Astrocyte (in vitro differentiated cells and primary cell): ENCODE measurements around the gene GPC5.

Experiments
- EZH2 ChIP-seq: IDR thresholded peaks from 2 replicates; pipeline ENCODE4 v1.6.1; 2012; ENCODE audit warnings: mild to moderate bottlenecking, low read length, inconsistent platforms; ENCODE audit not compliant: insufficient read depth
- TF ChIP-seq, protein P1 (sequence below): IDR thresholded peaks from 2 replicates; pipeline ENCODE4 v1.5.1; 2011; ENCODE audit warnings: low read depth, mild to moderate bottlenecking, inconsistent platforms, low read length, moderate library complexity; ENCODE audit not compliant: insufficient read depth

DNA sequence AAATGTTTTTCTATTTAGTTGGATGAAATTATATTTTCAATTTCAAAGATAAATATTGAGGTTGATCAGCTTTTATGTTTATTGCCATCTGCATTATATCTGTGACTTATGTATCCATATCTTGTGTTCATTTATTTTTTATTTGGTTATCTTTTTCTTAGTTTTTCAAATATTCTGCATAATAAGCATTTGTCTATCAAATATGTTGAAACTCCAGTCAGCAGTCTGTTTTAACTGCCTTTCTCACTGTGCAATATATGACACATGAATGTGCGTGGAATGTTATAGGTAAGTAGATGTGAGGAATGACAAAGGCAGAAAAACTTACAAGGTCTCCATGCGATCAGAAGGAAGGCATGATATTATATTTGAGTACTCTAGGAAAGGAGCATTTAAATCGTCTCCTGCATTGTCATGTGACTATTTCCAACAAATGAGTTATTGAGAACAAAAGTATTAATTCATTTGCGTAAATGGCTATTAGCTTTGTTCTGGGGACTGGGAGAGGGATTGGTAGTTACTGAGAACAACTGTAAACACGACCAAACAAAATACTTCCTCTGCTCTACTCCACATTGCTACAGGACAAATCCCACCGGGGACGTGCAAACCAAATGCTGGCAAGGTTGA is 318.1 kb downstream of the GPC5 start:
- TF ChIP-seq, protein P1, sequence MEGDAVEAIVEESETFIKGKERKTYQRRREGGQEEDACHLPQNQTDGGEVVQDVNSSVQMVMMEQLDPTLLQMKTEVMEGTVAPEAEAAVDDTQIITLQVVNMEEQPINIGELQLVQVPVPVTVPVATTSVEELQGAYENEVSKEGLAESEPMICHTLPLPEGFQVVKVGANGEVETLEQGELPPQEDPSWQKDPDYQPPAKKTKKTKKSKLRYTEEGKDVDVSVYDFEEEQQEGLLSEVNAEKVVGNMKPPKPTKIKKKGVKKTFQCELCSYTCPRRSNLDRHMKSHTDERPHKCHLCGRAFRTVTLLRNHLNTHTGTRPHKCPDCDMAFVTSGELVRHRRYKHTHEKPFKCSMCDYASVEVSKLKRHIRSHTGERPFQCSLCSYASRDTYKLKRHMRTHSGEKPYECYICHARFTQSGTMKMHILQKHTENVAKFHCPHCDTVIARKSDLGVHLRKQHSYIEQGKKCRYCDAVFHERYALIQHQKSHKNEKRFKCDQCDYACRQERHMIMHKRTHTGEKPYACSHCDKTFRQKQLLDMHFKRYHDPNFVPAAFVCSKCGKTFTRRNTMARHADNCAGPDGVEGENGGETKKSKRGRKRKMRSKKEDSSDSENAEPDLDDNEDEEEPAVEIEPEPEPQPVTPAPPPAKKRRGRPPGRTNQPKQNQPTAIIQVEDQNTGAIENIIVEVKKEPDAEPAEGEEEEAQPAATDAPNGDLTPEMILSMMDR = no peak
- TF ChIP-seq EZH2 = no peak
